ENCODE results near the gene WNT3. TPM values are rescaled to one million over a fixed set of nuclear protein-coding genes. Genes with fewer than 3 reads are reported as not detected.

Gene WNT3
- total RNA-seq, 2 experiments from 2014 or later = 4.9 to 5.1 TPM

- CTCF ChIA-PET (ENCODE audit: unreplicated experiment) = no interaction called here
- no peak for DNase-seq (ENCODE audit: low spot score)
- no peak overlapping the region for H3K4me3 ChIP-seq (ENCODE audit: low read depth, low read length, poor library complexity, severe bottlenecking)
- BruUV-seq (replicated peaks) = no TSS peak
- intact Hi-C loops (cut with micrococcal nuclease; ENCODE audit: unreplicated experiment) = no loop called here
- no peak overlapping the region for H3K27ac ChIP-seq (ENCODE audit: low read depth, low read length, poor library complexity, severe bottlenecking)
- no peaks in the 10 kb centered on the region for H3K79me2 ChIP-seq (ENCODE audit: insufficient read depth, low read depth, low read length)
- peaks cover 24% of the 10 kb centered on the region for H3K4me1 ChIP-seq (ENCODE audit: insufficient read depth, low read length, poor library complexity, severe bottlenecking)
- no peak overlapping the region for H2AFZ ChIP-seq (ENCODE audit: low read length)
- H3K4me2 ChIP-seq (ENCODE audit: low read length) = no peak overlapping the region
- TF ChIP-seq EZH2phosphoT487 (IDR thresholded peaks at IDR 0.05; ENCODE audit: borderline replicate concordance, low read depth, low read length) (no peak), CTCF (conservative IDR thresholded peaks at IDR 0.05; ENCODE audit: low read length) (no peak)
- no peaks in the 10 kb centered on the region for H3K36me3 ChIP-seq (ENCODE audit: insufficient read depth, low read length)
- POLR2A ChIA-PET = no interaction called here
- H3K9me3 ChIP-seq (ENCODE audit: low read length) = no peaks in the 10 kb centered on the region
- no peaks in the 10 kb centered on the region for H3K9me2 ChIP-seq (ENCODE audit: insufficient read depth, low read length)
- H4K20me1 ChIP-seq (ENCODE audit: insufficient read depth, low read length) = no peaks in the 10 kb centered on the region
Measured at GRCh38 chr17:46832331-46832821, 13.9 kb upstream of the WNT3 start.

- no peak overlapping the region for H3K27ac ChIP-seq (ENCODE audit: low read depth, low read length, poor library complexity, severe bottlenecking)
Measured at GRCh38 chr17:46831573-46832330, 13.3 kb upstream of the WNT3 start.

GRCh38 chr17:46827274-46827673, 8.8 kb upstream of the WNT3 start:
- H2AFZ ChIP-seq (ENCODE audit: low read length) = no peak overlapping the region
- CTCF ChIA-PET (ENCODE audit: unreplicated experiment) = interaction anchor here (0.6 kb wide), 1 partner anchor 8 kb away, joined by 6 read pairs; no protein-coding TSS in a partner anchor
- no peak for DNase-seq (ENCODE audit: low spot score)
- no peak for TF ChIP-seq CTCF (conservative IDR thresholded peaks at IDR 0.05; ENCODE audit: low read length)
- TF ChIP-seq EZH2phosphoT487 (IDR thresholded peaks at IDR 0.05; ENCODE audit: borderline replicate concordance, low read depth, low read length) = no peak
- no peak overlapping the region for H3K4me2 ChIP-seq (ENCODE audit: low read length)
- no peaks in the 10 kb centered on the region for H4K20me1 ChIP-seq (ENCODE audit: insufficient read depth, low read length)
- H3K9me3 ChIP-seq (ENCODE audit: low read length) = no peaks in the 10 kb centered on the region
- POLR2A ChIA-PET = no interaction called here
- intact Hi-C loops (cut with micrococcal nuclease; ENCODE audit: unreplicated experiment) = no loop called here
- no peaks in the 10 kb centered on the region for H3K79me2 ChIP-seq (ENCODE audit: insufficient read depth, low read depth, low read length)
- no peaks in the 10 kb centered on the region for H3K36me3 ChIP-seq (ENCODE audit: insufficient read depth, low read length)
- H3K4me3 ChIP-seq (ENCODE audit: low read depth, low read length, poor library complexity, severe bottlenecking) = no peak overlapping the region
- no peaks in the 10 kb centered on the region for H3K9me2 ChIP-seq (ENCODE audit: insufficient read depth, low read length)
- no TSS peak for BruUV-seq (replicated peaks)
- no peak overlapping the region for H3K27ac ChIP-seq (ENCODE audit: low read depth, low read length, poor library complexity, severe bottlenecking)
- peaks cover 20% of the 10 kb centered on the region for H3K4me1 ChIP-seq (ENCODE audit: insufficient read depth, low read length, poor library complexity, severe bottlenecking)

More at GRCh38 chr17:46831573-46832330, 13.3 kb upstream of the WNT3 start:
- no TSS peak for BruUV-seq (replicated peaks)
- ChIA-PET POLR2A (no interaction called here), CTCF (ENCODE audit: unreplicated experiment) (no interaction called here)
- Histone ChIP-seq H3K9me2 (ENCODE audit: insufficient read depth, low read length) (no peaks in the 10 kb centered on the region), H3K79me2 (ENCODE audit: insufficient read depth, low read depth, low read length) (no peaks in the 10 kb centered on the region), H3K4me1 (ENCODE audit: insufficient read depth, low read length, poor library complexity, severe bottlenecking) (peaks cover 24% of the 10 kb centered on the region), H3K9me3 (ENCODE audit: low read length) (no peaks in the 10 kb centered on the region), H3K36me3 (ENCODE audit: insufficient read depth, low read length) (no peaks in the 10 kb centered on the region), H2AFZ (ENCODE audit: low read length) (no peak overlapping the region), H4K20me1 (ENCODE audit: insufficient read depth, low read length) (no peaks in the 10 kb centered on the region), H3K4me3 (ENCODE audit: low read depth, low read length, poor library complexity, severe bottlenecking) (no peak overlapping the region), H3K4me2 (ENCODE audit: low read length) (no peak overlapping the region)
- DNase-seq (ENCODE audit: low spot score) = no peak
- intact Hi-C loops (cut with micrococcal nuclease; ENCODE audit: unreplicated experiment) = no loop called here
- no peak for TF ChIP-seq EZH2phosphoT487 (IDR thresholded peaks at IDR 0.05; ENCODE audit: borderline replicate concordance, low read depth, low read length)
